Liver (tissue), 9 donors: ENCODE data around the gene KIF21A. TPM values are rescaled to one million over a fixed set of nuclear protein-coding genes. Genes with fewer than 3 reads are reported as not detected.
A peak's percentile ranks its signal among the peaks of the same experiment; 100 is the strongest.

Experiments used
- DNase-seq: peaks from one replicate; pipeline ENCODE4 v3.0.0-alpha.2; 2017; ENCODE audit warnings: low spot score
- H3K27ac ChIP-seq, 2 donors: one replicate each; pipeline ENCODE4 v1.7.0; 2013; ENCODE audit warnings: inconsistent platforms in 2 of 2, low read length in 2 of 2, control low read depth in 1 of 2, low read depth in 1 of 2, mild to moderate bottlenecking in 1 of 2
- H3K27me3 ChIP-seq, 4 donors: one replicate each; pipeline versions ENCODE4 v1.6.1 to v1.7.0; 2013; ENCODE audit warnings: low read length in 3 of 4, inconsistent platforms in 1 of 4, mild to moderate bottlenecking in 1 of 4, moderate library complexity in 1 of 4; ENCODE audit not compliant: control insufficient read depth in 4 of 4, insufficient read depth in 4 of 4
- H3K36me3 ChIP-seq, 4 donors: one replicate each; pipeline versions ENCODE4 v1.6.1 to v1.7.0; 2013; ENCODE audit warnings: low read length in 3 of 4, mild to moderate bottlenecking in 3 of 4, low read depth in 1 of 4, moderate library complexity in 1 of 4; ENCODE audit not compliant: control insufficient read depth in 4 of 4, insufficient read depth in 3 of 4
- H3K4me1 ChIP-seq, 4 donors: one replicate each; pipeline versions ENCODE4 v1.6.1 to v1.7.0; 2013; ENCODE audit warnings: low read length in 3 of 4, mild to moderate bottlenecking in 3 of 4, moderate library complexity in 1 of 4; ENCODE audit not compliant: control insufficient read depth in 4 of 4, insufficient read depth in 4 of 4
- H3K4me3 ChIP-seq, 3 donors: one replicate each; pipeline versions ENCODE4 v1.6.1 to v1.7.0; 2013; ENCODE audit warnings: low read length in 3 of 3, control low read depth in 1 of 3, low read depth in 1 of 3, mild to moderate bottlenecking in 1 of 3
- H3K9ac ChIP-seq, 2 donors: one replicate each; pipeline ENCODE4 v1.7.0; 2013; ENCODE audit warnings: low read length in 2 of 2, mild to moderate bottlenecking in 2 of 2, moderate library complexity in 2 of 2, control low read depth in 1 of 2, low read depth in 1 of 2
- H3K9me3 ChIP-seq, 4 donors: one replicate each; pipeline versions ENCODE4 v1.6.1 to v1.7.0; 2013; ENCODE audit warnings: low read length in 3 of 4; ENCODE audit not compliant: control insufficient read depth in 4 of 4
- EGR1 ChIP-seq, 2 donors: IDR thresholded peaks; 2 replicates each; pipeline ENCODE4 v1.6.1; 2016 to 2018; ENCODE audit warnings: antibody characterized with exemption in 2 of 2, low read depth in 2 of 2
- FOXA1 ChIP-seq: IDR thresholded peaks from 2 replicates; pipeline ENCODE4 v1.6.1; 2016; ENCODE audit warnings: antibody characterized with exemption
- FOXA2 ChIP-seq: IDR thresholded peaks from 2 replicates; pipeline ENCODE4 v1.6.1; 2016; ENCODE audit warnings: antibody characterized with exemption
- GABPA ChIP-seq, 2 donors: IDR thresholded peaks in 1 of 2; conservative IDR thresholded peaks in 1 of 2; 2 replicates each; pipeline ENCODE4 v1.6.1; 2016; ENCODE audit warnings: antibody characterized with exemption in 2 of 2, mild to moderate bottlenecking in 1 of 2, moderate library complexity in 1 of 2
- HNF4A ChIP-seq, 2 donors: conservative IDR thresholded peaks; 2 replicates each; pipeline ENCODE4 v1.6.1; 2016; ENCODE audit warnings: antibody characterized with exemption in 2 of 2, mild to moderate bottlenecking in 2 of 2
- HNF4G ChIP-seq: IDR thresholded peaks from 2 replicates; pipeline ENCODE4 v1.6.1; 2016; ENCODE audit warnings: antibody characterized with exemption
- JUND ChIP-seq, 2 donors: IDR thresholded peaks; 2 replicates each; pipeline ENCODE4 v1.6.1; 2016; ENCODE audit warnings: antibody characterized with exemption in 2 of 2
- RAD21 ChIP-seq, 2 donors: IDR thresholded peaks; 2 replicates each; pipeline ENCODE4 v1.6.1; 2016; ENCODE audit warnings: antibody characterized with exemption in 2 of 2, mild to moderate bottlenecking in 2 of 2
- SP1 ChIP-seq: IDR thresholded peaks from 2 replicates; pipeline ENCODE4 v1.6.1; 2018; ENCODE audit warnings: antibody characterized with exemption, mild to moderate bottlenecking
- TAF1 ChIP-seq: conservative IDR thresholded peaks from 2 replicates; pipeline ENCODE4 v1.6.1; 2016; ENCODE audit warnings: antibody characterized with exemption, mild to moderate bottlenecking
- YY1 ChIP-seq: IDR thresholded peaks from 2 replicates; pipeline ENCODE4 v1.6.1; 2016; ENCODE audit warnings: antibody characterized with exemption, mild to moderate bottlenecking
- WGBS: extraction: QIAGEN DNeasy Blood & Tissue Kit; methylation state at CpG from one replicate; pipeline ENCODE4 v1.1.7; 2013; 5-methylcytosine and 5-hydroxymethylcytosine counted together
- polyA plus RNA-seq, 2 donors: library from polyadenylated mRNA; stranded (reverse) in 1 of 2; unstranded in 1 of 2; fragments of 200-250 nt in 1 of 2; fragments of >200 nt in 1 of 2; fragmentation: Nextera tagmentation in 1 of 2; extraction: Ambion mirVana in 1 of 2; gene quantifications; one replicate each; pipeline versions ENCODE4 v1.2.1 to v1.2.3, GENCODE V29; 2013 to 2015
- total RNA-seq, 2 donors: library from RNA; depleted of rRNA; stranded (reverse); fragments of >200 nt; gene quantifications; one replicate each; pipeline ENCODE4 v1.2.3, GENCODE V29; 2014
- TF ChIP-seq, protein P1 (sequence below): fragments of 150-350 bp; IDR thresholded peaks from 2 replicates; pipeline ENCODE4 v1.5.1; 2017; ENCODE audit warnings: improper control_type of control experiment, low read depth, low read length; ENCODE audit not compliant: missing input control
- TF ChIP-seq, protein P2 (sequence below): IDR thresholded peaks from 2 replicates; pipeline ENCODE4 v1.6.1; 2016; ENCODE audit warnings: antibody characterized with exemption
- TF ChIP-seq, protein P3 (sequence below): IDR thresholded peaks from 2 replicates; pipeline ENCODE4 v1.6.1; 2016; ENCODE audit warnings: antibody characterized with exemption, mild to moderate bottlenecking
- TF ChIP-seq, protein P4 (sequence below): IDR thresholded peaks from 2 replicates; pipeline ENCODE4 v1.6.1; 2016; ENCODE audit warnings: antibody characterized with exemption
- TF ChIP-seq, protein P5 (sequence below): IDR thresholded peaks from 2 replicates; pipeline ENCODE4 v1.6.1; 2016; ENCODE audit warnings: antibody characterized with exemption
- donor health status: healthy.
- donor health status: healthy.
- donor health status: healthy.
- donor health status: healthy.
- donor health status: healthy.

KIF21A gene
- total and polyA plus RNA-seq, 4 donors: 9.1 to 47.4 (median 21.0) TPM

DNA sequence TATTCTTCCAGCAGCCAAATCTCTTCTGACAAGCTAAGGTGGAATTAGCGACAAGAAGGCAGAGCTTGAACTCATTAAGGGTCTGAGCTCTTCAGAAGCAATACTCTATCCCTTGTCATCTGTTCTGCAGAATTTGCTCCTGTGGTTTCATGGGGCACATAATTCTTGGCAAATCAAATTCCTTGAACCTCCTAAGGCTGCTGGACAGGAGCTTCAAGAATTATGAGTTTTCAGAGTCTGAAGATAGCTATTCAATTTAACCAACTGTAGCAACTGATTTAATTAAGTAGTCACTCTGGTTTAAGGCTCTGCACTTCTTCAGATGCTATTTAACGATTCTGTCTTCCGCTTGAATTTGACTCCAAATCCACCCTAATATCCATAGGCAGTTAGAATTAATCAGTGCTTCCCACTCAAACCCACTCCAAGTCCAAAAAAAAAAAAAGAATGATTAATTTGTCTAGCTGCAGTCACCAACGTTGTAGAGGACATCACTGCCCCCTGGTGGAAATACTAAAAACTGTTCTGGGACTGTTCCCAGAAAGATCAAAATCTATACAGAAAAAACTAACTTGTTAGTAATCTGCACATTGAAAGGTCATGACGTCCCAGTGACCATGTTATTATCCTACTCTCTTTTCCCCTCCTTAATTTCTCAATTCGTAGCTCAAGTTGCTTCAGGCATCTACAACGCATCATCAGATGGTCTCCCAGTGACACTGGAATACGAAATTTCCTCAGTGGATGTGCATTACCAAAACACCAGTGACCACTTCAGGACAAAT, 169.9 kb downstream of the KIF21A start:
- Histone ChIP-seq H3K36me3 (no peaks in the 10 kb centered on the region), H3K27me3 (no peaks in the 10 kb centered on the region), H3K9me3 (no peaks in the 10 kb centered on the region), H3K4me3 (no peak overlapping the region), H3K9ac (no peak overlapping the region), H3K27ac (no peak overlapping the region), H3K4me1 (no peaks in the 10 kb centered on the region)
- WGBS: 26% methylated on average over 8 of the region's 8 CpGs
- TF ChIP-seq, protein P1, sequence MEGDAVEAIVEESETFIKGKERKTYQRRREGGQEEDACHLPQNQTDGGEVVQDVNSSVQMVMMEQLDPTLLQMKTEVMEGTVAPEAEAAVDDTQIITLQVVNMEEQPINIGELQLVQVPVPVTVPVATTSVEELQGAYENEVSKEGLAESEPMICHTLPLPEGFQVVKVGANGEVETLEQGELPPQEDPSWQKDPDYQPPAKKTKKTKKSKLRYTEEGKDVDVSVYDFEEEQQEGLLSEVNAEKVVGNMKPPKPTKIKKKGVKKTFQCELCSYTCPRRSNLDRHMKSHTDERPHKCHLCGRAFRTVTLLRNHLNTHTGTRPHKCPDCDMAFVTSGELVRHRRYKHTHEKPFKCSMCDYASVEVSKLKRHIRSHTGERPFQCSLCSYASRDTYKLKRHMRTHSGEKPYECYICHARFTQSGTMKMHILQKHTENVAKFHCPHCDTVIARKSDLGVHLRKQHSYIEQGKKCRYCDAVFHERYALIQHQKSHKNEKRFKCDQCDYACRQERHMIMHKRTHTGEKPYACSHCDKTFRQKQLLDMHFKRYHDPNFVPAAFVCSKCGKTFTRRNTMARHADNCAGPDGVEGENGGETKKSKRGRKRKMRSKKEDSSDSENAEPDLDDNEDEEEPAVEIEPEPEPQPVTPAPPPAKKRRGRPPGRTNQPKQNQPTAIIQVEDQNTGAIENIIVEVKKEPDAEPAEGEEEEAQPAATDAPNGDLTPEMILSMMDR: peak; percentile 79
- no peak for TF ChIP-seq EGR1 (IDR thresholded peaks at IDR 0.05; ENCODE audit: low read depth in 2 of 2)
- TF ChIP-seq RAD21 (IDR thresholded peaks at IDR 0.05): peak; percentile 80 to 81
- DNase-seq: no peak

DNA sequence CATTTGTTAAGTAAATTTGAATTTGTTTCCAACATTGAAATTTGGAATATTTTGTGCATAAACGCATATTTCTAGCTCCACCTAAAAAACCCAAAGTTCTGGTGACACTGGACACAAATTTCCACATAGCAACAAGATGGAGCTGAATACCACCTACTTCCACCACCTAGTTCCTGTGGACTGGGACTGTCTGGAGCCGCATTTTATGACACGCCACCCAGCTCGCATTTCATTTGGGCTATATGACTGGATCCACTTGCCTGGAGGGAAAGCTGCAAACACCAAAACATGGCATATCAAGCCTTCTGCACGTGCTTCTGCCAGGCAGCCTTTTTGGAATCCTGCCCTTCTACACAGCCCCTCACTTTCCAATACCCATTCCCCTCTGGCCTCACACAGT, 173.4 kb downstream of the KIF21A start:
- Histone ChIP-seq H3K36me3 (no peaks in the 10 kb centered on the region), H3K4me3 (no peak overlapping the region), H3K27me3 (no peaks in the 10 kb centered on the region), H3K27ac (no peak overlapping the region), H3K9ac (no peak overlapping the region), H3K9me3 (no peaks in the 10 kb centered on the region), H3K4me1 (no peaks in the 10 kb centered on the region)
- TF ChIP-seq, protein P2, sequence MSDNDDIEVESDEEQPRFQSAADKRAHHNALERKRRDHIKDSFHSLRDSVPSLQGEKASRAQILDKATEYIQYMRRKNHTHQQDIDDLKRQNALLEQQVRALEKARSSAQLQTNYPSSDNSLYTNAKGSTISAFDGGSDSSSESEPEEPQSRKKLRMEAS: no peak
- TF ChIP-seq GABPA (IDR thresholded peaks at IDR 0.05 in 1 of 2, conservative IDR thresholded peaks at IDR 0.05 in 1 of 2) (no peak), EGR1 (IDR thresholded peaks at IDR 0.05; ENCODE audit: low read depth in 2 of 2) (no peak), JUND (IDR thresholded peaks at IDR 0.05) (no peak), HNF4A (conservative IDR thresholded peaks at IDR 0.05) (no peak)
- TF ChIP-seq, protein P3, sequence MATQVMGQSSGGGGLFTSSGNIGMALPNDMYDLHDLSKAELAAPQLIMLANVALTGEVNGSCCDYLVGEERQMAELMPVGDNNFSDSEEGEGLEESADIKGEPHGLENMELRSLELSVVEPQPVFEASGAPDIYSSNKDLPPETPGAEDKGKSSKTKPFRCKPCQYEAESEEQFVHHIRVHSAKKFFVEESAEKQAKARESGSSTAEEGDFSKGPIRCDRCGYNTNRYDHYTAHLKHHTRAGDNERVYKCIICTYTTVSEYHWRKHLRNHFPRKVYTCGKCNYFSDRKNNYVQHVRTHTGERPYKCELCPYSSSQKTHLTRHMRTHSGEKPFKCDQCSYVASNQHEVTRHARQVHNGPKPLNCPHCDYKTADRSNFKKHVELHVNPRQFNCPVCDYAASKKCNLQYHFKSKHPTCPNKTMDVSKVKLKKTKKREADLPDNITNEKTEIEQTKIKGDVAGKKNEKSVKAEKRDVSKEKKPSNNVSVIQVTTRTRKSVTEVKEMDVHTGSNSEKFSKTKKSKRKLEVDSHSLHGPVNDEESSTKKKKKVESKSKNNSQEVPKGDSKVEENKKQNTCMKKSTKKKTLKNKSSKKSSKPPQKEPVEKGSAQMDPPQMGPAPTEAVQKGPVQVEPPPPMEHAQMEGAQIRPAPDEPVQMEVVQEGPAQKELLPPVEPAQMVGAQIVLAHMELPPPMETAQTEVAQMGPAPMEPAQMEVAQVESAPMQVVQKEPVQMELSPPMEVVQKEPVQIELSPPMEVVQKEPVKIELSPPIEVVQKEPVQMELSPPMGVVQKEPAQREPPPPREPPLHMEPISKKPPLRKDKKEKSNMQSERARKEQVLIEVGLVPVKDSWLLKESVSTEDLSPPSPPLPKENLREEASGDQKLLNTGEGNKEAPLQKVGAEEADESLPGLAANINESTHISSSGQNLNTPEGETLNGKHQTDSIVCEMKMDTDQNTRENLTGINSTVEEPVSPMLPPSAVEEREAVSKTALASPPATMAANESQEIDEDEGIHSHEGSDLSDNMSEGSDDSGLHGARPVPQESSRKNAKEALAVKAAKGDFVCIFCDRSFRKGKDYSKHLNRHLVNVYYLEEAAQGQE: no peak
- WGBS: 85% methylated on average over 5 of the region's 5 CpGs
- no peak for DNase-seq

DNA sequence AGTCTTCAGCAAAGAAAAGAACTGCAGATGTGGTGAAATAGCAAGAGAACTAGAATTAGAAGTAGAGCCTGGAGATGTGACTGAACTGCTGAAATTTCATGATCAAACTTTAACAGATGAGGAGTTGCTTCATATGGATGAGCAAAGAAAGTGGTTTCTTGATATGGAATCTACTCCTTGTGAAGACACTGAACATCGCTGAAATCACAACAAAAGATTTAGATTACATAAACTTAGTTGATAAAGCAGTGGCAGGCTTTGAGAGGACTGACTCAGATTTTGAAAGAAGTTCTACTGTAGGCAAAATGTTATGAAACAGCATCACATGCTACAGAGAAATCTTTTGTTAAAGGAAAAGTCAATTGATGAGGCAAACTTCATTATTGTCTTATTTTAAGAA, 175.0 kb downstream of the KIF21A start:
- Histone ChIP-seq H3K4me3 (no peak overlapping the region), H3K9ac (no peak overlapping the region), H3K27me3 (no peaks in the 10 kb centered on the region), H3K9me3 (no peaks in the 10 kb centered on the region), H3K27ac (no peak overlapping the region), H3K4me1 (no peaks in the 10 kb centered on the region), H3K36me3 (no peaks in the 10 kb centered on the region)
- 72% methylated on average over 1 of the region's 1 CpG for WGBS
- DNase-seq: no peak
- no peak for TF ChIP-seq EGR1 (IDR thresholded peaks at IDR 0.05; ENCODE audit: low read depth in 2 of 2)
- no peak for TF ChIP-seq FOXA1
- no peak for TF ChIP-seq YY1
- TF ChIP-seq HNF4A (conservative IDR thresholded peaks at IDR 0.05): no peak
- no peak for TF ChIP-seq FOXA2
- TF ChIP-seq, protein P4, sequence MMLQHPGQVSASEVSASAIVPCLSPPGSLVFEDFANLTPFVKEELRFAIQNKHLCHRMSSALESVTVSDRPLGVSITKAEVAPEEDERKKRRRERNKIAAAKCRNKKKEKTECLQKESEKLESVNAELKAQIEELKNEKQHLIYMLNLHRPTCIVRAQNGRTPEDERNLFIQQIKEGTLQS: no peak
- no peak for TF ChIP-seq TAF1
- no peak for TF ChIP-seq HNF4G
- no peak for TF ChIP-seq SP1
- TF ChIP-seq JUND (IDR thresholded peaks at IDR 0.05): no peak
- TF ChIP-seq, protein P5, sequence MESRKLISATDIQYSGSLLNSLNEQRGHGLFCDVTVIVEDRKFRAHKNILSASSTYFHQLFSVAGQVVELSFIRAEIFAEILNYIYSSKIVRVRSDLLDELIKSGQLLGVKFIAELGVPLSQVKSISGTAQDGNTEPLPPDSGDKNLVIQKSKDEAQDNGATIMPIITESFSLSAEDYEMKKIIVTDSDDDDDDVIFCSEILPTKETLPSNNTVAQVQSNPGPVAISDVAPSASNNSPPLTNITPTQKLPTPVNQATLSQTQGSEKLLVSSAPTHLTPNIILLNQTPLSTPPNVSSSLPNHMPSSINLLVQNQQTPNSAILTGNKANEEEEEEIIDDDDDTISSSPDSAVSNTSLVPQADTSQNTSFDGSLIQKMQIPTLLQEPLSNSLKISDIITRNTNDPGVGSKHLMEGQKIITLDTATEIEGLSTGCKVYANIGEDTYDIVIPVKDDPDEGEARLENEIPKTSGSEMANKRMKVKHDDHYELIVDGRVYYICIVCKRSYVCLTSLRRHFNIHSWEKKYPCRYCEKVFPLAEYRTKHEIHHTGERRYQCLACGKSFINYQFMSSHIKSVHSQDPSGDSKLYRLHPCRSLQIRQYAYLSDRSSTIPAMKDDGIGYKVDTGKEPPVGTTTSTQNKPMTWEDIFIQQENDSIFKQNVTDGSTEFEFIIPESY: no peak
